WTC11 (cell line): ENCODE results near the gene CYP27B1.

Experiments used
- ARID4B ChIP-seq: sonication (generic); formaldehyde crosslinking; IDR thresholded peaks from 2 replicates; pipeline ENCODE4 v1.8.0; 2023; ENCODE audit warnings: missing genetic modification reagents, mild to moderate bottlenecking, borderline replicate concordance
- ATF2 ChIP-seq: sonication (generic); formaldehyde crosslinking; IDR thresholded peaks from 2 replicates; pipeline ENCODE4 v1.8.1; 2022; ENCODE audit warnings: low read depth, missing genetic modification reagents, borderline replicate concordance
- ATF3 ChIP-seq: sonication (generic); formaldehyde crosslinking; conservative IDR thresholded peaks from 2 replicates; pipeline ENCODE4 v1.8.1; 2022; ENCODE audit warnings: mild to moderate bottlenecking, missing genetic modification reagents
- CREM ChIP-seq: sonication (generic); formaldehyde crosslinking; IDR thresholded peaks from 2 replicates; pipeline ENCODE4 v1.8.1; 2022; ENCODE audit warnings: mild to moderate bottlenecking, missing genetic modification reagents, moderate library complexity
- CTCF ChIP-seq: fragments of 200-600 bp; IDR thresholded peaks from 2 replicates; pipeline ENCODE4 v1.8.0; 2022; ENCODE audit warnings: antibody characterized with exemption
- FOXK1 ChIP-seq: sonication (generic); formaldehyde crosslinking; IDR thresholded peaks from 2 replicates; pipeline ENCODE4 v1.8.0; 2022; ENCODE audit warnings: mild to moderate bottlenecking, moderate library complexity, missing genetic modification reagents
- KAT7 ChIP-seq: sonication (generic); formaldehyde crosslinking; IDR thresholded peaks from 2 replicates; pipeline ENCODE4 v1.8.1; 2023; ENCODE audit warnings: missing genetic modification reagents, mild to moderate bottlenecking, borderline replicate concordance
- MAX ChIP-seq: sonication (generic); formaldehyde crosslinking; IDR thresholded peaks from 2 replicates; pipeline ENCODE4 v1.8.0; 2022; ENCODE audit warnings: mild to moderate bottlenecking, missing genetic modification reagents
- NFE2L1 ChIP-seq: sonication (generic); formaldehyde crosslinking; IDR thresholded peaks from 2 replicates; pipeline ENCODE4 v1.8.1; 2023; ENCODE audit warnings: missing genetic modification reagents
- TCF7 ChIP-seq: sonication (generic); formaldehyde crosslinking; IDR thresholded peaks from 2 replicates; pipeline ENCODE4 v1.8.0; 2022; ENCODE audit warnings: mild to moderate bottlenecking, low read depth, missing genetic modification reagents, moderate library complexity
- ZNF416 ChIP-seq: fragments of 250-450 bp; sonication (Bioruptor Pico); IDR thresholded peaks from 2 replicates; pipeline ENCODE4 v1.9.0; 2021; ENCODE audit warnings: mild to moderate bottlenecking, inconsistent platforms

- TF ChIP-seq CREM (CRISPR knock-in tag) = no peak
- TF ChIP-seq CTCF = no peak
- no peak for TF ChIP-seq KAT7 (CRISPR knock-in tag)
- no peak for TF ChIP-seq NFE2L1 (CRISPR knock-in tag)
- no peak for TF ChIP-seq ARID4B (CRISPR knock-in tag)
- TF ChIP-seq FOXK1 (CRISPR knock-in tag) = no peak
- no peak for TF ChIP-seq ZNF416 (CRISPR knock-in tag)
- TF ChIP-seq TCF7 = no peak
- no peak for TF ChIP-seq ATF3 (CRISPR knock-in tag)
- no peak for TF ChIP-seq ATF2 (CRISPR knock-in tag)
- TF ChIP-seq MAX = no peak
These were observed 34.1 kb upstream of the CYP27B1 start for GRCh38 chr12:57800965-57801364.
